Measurements from ENCODE around the gene ATXN1. TPM values are rescaled to one million over a fixed set of nuclear protein-coding genes. Genes with fewer than 3 reads are reported as not detected.

The ATXN1 gene
- total RNA-seq, 1 experiment from 2014 or later, result 27.0 TPM

GRCh38 chr6:16535564-16535963 lies 225.7 kb downstream of the ATXN1 start:
- Histone ChIP-seq H3K36me3 (ENCODE audit: low read depth, low read length) (no peaks in the 10 kb centered on the region), H3K9me3 (ENCODE audit: low read length) (no peaks in the 10 kb centered on the region), H3K79me2 (ENCODE audit: low read length) (no peaks in the 10 kb centered on the region), H3K9ac (ENCODE audit: low read length) (no peak overlapping the region), H3F3A (ENCODE audit: low read length, unreplicated experiment) (no peaks in the 10 kb centered on the region), H2AFZ (ENCODE audit: low read length) (no peak overlapping the region), H4K20me1 (ENCODE audit: low read length) (no peaks in the 10 kb centered on the region), H3K4me3 (ENCODE audit: low read length) (no peak overlapping the region), H3K9me2 (replicated peaks; ENCODE audit: low read length) (no peaks in the 10 kb centered on the region), H3K4me1 (ENCODE audit: insufficient read depth, low read length) (no peaks in the 10 kb centered on the region), H3K4me2 (ENCODE audit: low read length) (no peak overlapping the region), H3K27ac (ENCODE audit: low read length) (no peak overlapping the region), H3K27me3 (ENCODE audit: low read length) (no peaks in the 10 kb centered on the region)
- ChIA-PET POLR2A (ENCODE audit: unreplicated experiment) (no interaction called here), CTCF (no interaction called here)
- intact Hi-C loops (cut with micrococcal nuclease), result no loop called here
- no peak for TF ChIP-seq EZH2phosphoT487 (IDR thresholded peaks at IDR 0.05; ENCODE audit: borderline replicate concordance, low read length)
- no TSS peak for BruUV-seq (replicated peaks)
- DNase-seq (no peak), ATAC-seq (no peak)

- ATAC-seq, result no peak
- Histone ChIP-seq H3K4me1 (ENCODE audit: insufficient read depth, low read length) (no peaks in the 10 kb centered on the region), H3K27ac (ENCODE audit: low read length) (no peak overlapping the region), H3K9ac (ENCODE audit: low read length) (no peak overlapping the region), H3K79me2 (ENCODE audit: low read length) (no peaks in the 10 kb centered on the region), H3K27me3 (ENCODE audit: low read length) (no peaks in the 10 kb centered on the region), H3K9me3 (ENCODE audit: low read length) (no peaks in the 10 kb centered on the region), H4K20me1 (ENCODE audit: low read length) (no peaks in the 10 kb centered on the region), H3K36me3 (ENCODE audit: low read depth, low read length) (no peaks in the 10 kb centered on the region), H3K9me2 (replicated peaks; ENCODE audit: low read length) (no peaks in the 10 kb centered on the region), H3F3A (ENCODE audit: low read length, unreplicated experiment) (no peaks in the 10 kb centered on the region), H2AFZ (ENCODE audit: low read length) (no peak overlapping the region), H3K4me3 (ENCODE audit: low read length) (no peak overlapping the region), H3K4me2 (ENCODE audit: low read length) (no peak overlapping the region)
- ChIA-PET CTCF (no interaction called here), POLR2A (ENCODE audit: unreplicated experiment) (no interaction called here)
- TF ChIP-seq EZH2phosphoT487 (IDR thresholded peaks at IDR 0.05; ENCODE audit: borderline replicate concordance, low read length) (no peak), CTCF (conservative IDR thresholded peaks at IDR 0.05; ENCODE audit: low read depth, low read length) (no peak), EZH2 (IDR thresholded peaks at IDR 0.05; ENCODE audit: low read length, unreplicated experiment) (no peak)
- intact Hi-C loops (cut with micrococcal nuclease), result no loop called here
- no TSS peak for BruUV-seq (replicated peaks)
- peak; percentile 6 for DNase-seq
These were observed 227.5 kb downstream of the ATXN1 start for GRCh38 chr6:16533721-16534136.

- no peaks in the 10 kb centered on the region for H3K9me3 ChIP-seq (ENCODE audit: low read length)
- H4K20me1 ChIP-seq (ENCODE audit: low read length), result no peaks in the 10 kb centered on the region
- CTCF ChIA-PET, result no interaction called here
- no peaks in the 10 kb centered on the region for H3K79me2 ChIP-seq (ENCODE audit: low read length)
- no peak overlapping the region for H3K4me2 ChIP-seq (ENCODE audit: low read length)
- H3F3A ChIP-seq (ENCODE audit: low read length, unreplicated experiment), result no peaks in the 10 kb centered on the region
- H2AFZ ChIP-seq (ENCODE audit: low read length), result no peak overlapping the region
- H3K4me3 ChIP-seq (ENCODE audit: low read length), result no peak overlapping the region
- no peak for TF ChIP-seq EZH2 (IDR thresholded peaks at IDR 0.05; ENCODE audit: low read length, unreplicated experiment)
- no peak for TF ChIP-seq EZH2phosphoT487 (IDR thresholded peaks at IDR 0.05; ENCODE audit: borderline replicate concordance, low read length)
- H3K36me3 ChIP-seq (ENCODE audit: low read depth, low read length), result no peaks in the 10 kb centered on the region
- ATAC-seq (no peak), DNase-seq (no peak)
- no peaks in the 10 kb centered on the region for H3K9me2 ChIP-seq (replicated peaks; ENCODE audit: low read length)
- H3K4me1 ChIP-seq (ENCODE audit: insufficient read depth, low read length), result no peaks in the 10 kb centered on the region
- H3K27ac ChIP-seq (ENCODE audit: low read length), result no peak overlapping the region
- BruUV-seq (replicated peaks), result no TSS peak
- H3K27me3 ChIP-seq (ENCODE audit: low read length), result no peaks in the 10 kb centered on the region
- no peak overlapping the region for H3K9ac ChIP-seq (ENCODE audit: low read length)
- intact Hi-C loops (cut with micrococcal nuclease), result no loop called here
- POLR2A ChIA-PET (ENCODE audit: unreplicated experiment), result no interaction called here
These were observed 228.1 kb downstream of the ATXN1 start for GRCh38 chr6:16533210-16533609.

GRCh38 chr6:16527691-16528090 lies 233.6 kb downstream of the ATXN1 start:
- POLR2A ChIA-PET (ENCODE audit: unreplicated experiment), result no interaction called here
- H3K79me2 ChIP-seq (ENCODE audit: low read length), result no peaks in the 10 kb centered on the region
- TF ChIP-seq EZH2phosphoT487 (IDR thresholded peaks at IDR 0.05; ENCODE audit: borderline replicate concordance, low read length) (no peak), EZH2 (IDR thresholded peaks at IDR 0.05; ENCODE audit: low read length, unreplicated experiment) (no peak), CTCF (conservative IDR thresholded peaks at IDR 0.05; ENCODE audit: low read depth, low read length) (no peak)
- no peak overlapping the region for H3K9ac ChIP-seq (ENCODE audit: low read length)
- ATAC-seq (no peak), DNase-seq (no peak)
- intact Hi-C loops (cut with micrococcal nuclease), result no loop called here
- H3K9me2 ChIP-seq (replicated peaks; ENCODE audit: low read length), result no peaks in the 10 kb centered on the region
- H3K36me3 ChIP-seq (ENCODE audit: low read depth, low read length), result no peaks in the 10 kb centered on the region
- no peaks in the 10 kb centered on the region for H4K20me1 ChIP-seq (ENCODE audit: low read length)
- no peak overlapping the region for H3K27ac ChIP-seq (ENCODE audit: low read length)
- CTCF ChIA-PET, result no interaction called here
- no peaks in the 10 kb centered on the region for H3K27me3 ChIP-seq (ENCODE audit: low read length)
- no peak overlapping the region for H3K4me3 ChIP-seq (ENCODE audit: low read length)
- BruUV-seq (replicated peaks), result no TSS peak
- H3F3A ChIP-seq (ENCODE audit: low read length, unreplicated experiment), result no peaks in the 10 kb centered on the region
- no peaks in the 10 kb centered on the region for H3K4me1 ChIP-seq (ENCODE audit: insufficient read depth, low read length)
- H3K4me2 ChIP-seq (ENCODE audit: low read length), result no peak overlapping the region
- H2AFZ ChIP-seq (ENCODE audit: low read length), result no peak overlapping the region
- H3K9me3 ChIP-seq (ENCODE audit: low read length), result no peaks in the 10 kb centered on the region

Measured in PC-3 (cell line).